Measurements from ENCODE around the gene MMP3. TPM values are rescaled to one million over a fixed set of nuclear protein-coding genes. Genes with fewer than 3 reads are reported as not detected.

MMP3 gene
- total and polyA plus RNA-seq, 9 of the 15 experiments (the other 6 are each of a cell fraction or from before 2014, with no cell fraction given) = not detected

GRCh38 chr11:102846292-102846691 lies 2.9 kb upstream of the MMP3 start:
- no peak for TF ChIP-seq MXD1 (CRISPR knock-in tag; IDR thresholded peaks at IDR 0.05; ENCODE audit: borderline replicate concordance, poor library complexity, severe bottlenecking)
- TF ChIP-seq PHF8 (IDR thresholded peaks at IDR 0.05; ENCODE audit: borderline replicate concordance, low read length) = no peak
- TF ChIP-seq RHOXF2B (CRISPR knock-in tag; conservative IDR thresholded peaks at IDR 0.05) = no peak
- TF ChIP-seq ZNF583 (CRISPR knock-in tag; IDR thresholded peaks at IDR 0.05) = no peak
- TF ChIP-seq RFX1 (IDR thresholded peaks at IDR 0.05) = no peak
- no peak for TF ChIP-seq CREB3 (tag; conservative IDR thresholded peaks at IDR 0.05; ENCODE audit: low read depth)
- TF ChIP-seq ZNF584 (CRISPR knock-in tag; IDR thresholded peaks at IDR 0.05; ENCODE audit: low read depth) = no peak
- no peaks in the 10 kb centered on the region for H3K27me3 ChIP-seq (ENCODE audit: control insufficient read depth in 2 of 2, insufficient read depth in 2 of 2, low read length in 2 of 2)
- H3K9ac ChIP-seq (ENCODE audit: insufficient read depth in 1 of 2, low read depth in 2 of 2, low read length in 2 of 2) = no peak overlapping the region
- no peaks in the 10 kb centered on the region for H3K9me1 ChIP-seq (ENCODE audit: control insufficient read depth, insufficient read depth, low read length)
- no peaks in the 10 kb centered on the region for H3K4me1 ChIP-seq (replicated peaks in 1 of 2; ENCODE audit: control insufficient read depth in 2 of 2, insufficient read depth in 2 of 2, low read length in 2 of 2)
- H3K4me2 ChIP-seq (ENCODE audit: insufficient read depth, low read length) = no peak overlapping the region
- BruUV-seq (replicated peaks) = no TSS peak
- ATAC-seq (no peak), DNase-seq (ENCODE audit: extremely low read depth in 1 of 4, low spot score in 3 of 4) (no peak), FAIRE-seq (no peak)
- no peaks in the 10 kb centered on the region for H4K20me1 ChIP-seq (replicated peaks; ENCODE audit: control insufficient read depth, insufficient read depth, low read length)
- CTCF ChIA-PET (ENCODE audit: low intra/inter-chr PET ratio) = no interaction called here
- WGBS (ENCODE audit: insufficient coverage, low coverage, missing lambda C conversion rate) = 2% methylated on average over 3 of the region's 3 CpGs
- H3K36me3 ChIP-seq (ENCODE audit: control insufficient read depth, insufficient read depth, low read length) = no peaks in the 10 kb centered on the region
- intact Hi-C loops (cut with micrococcal nuclease) (no loop called here), in situ Hi-C loops (cut with MboI) (no loop called here)
- no peak overlapping the region for H3K4me3 ChIP-seq
- H3K9me3 ChIP-seq (replicated peaks; ENCODE audit: control insufficient read depth, insufficient read depth, low read depth, low read length) = no peaks in the 10 kb centered on the region
- POLR2A ChIA-PET = no interaction called here
- H2AFZ ChIP-seq (ENCODE audit: low read depth, low read length) = no peak overlapping the region
- no peak overlapping the region for H3K27ac ChIP-seq (ENCODE audit: extremely low read depth, low read depth, low read length)
- no peaks in the 10 kb centered on the region for H3K79me2 ChIP-seq (ENCODE audit: control insufficient read depth, insufficient read depth, low read length)
